ENCODE measurements around the gene SEMA5A. TPM values are rescaled to one million over a fixed set of nuclear protein-coding genes. Genes with fewer than 3 reads are reported as not detected.

SEMA5A gene
- total and polyA plus RNA-seq, 2 of the 13 experiments (the other 11 are each of a cell fraction or from before 2014, with no cell fraction given), result 0.01 TPM; not detected in 1

GRCh38 chr5:9588254-9588653, 42.4 kb upstream of the SEMA5A start:
- Histone ChIP-seq H3K9me3 (ENCODE audit: low read length) (no peaks in the 10 kb centered on the region), H3K27me3 (ENCODE audit: control insufficient read depth in 1 of 2, insufficient read depth in 2 of 2, low read length in 2 of 2) (no peaks in the 10 kb centered on the region), H3K79me2 (ENCODE audit: insufficient read depth, low read length) (no peaks in the 10 kb centered on the region), H3K4me2 (ENCODE audit: low read depth, low read length) (no peak overlapping the region), H3K4me3 (replicated peaks in 1 of 3; ENCODE audit: insufficient read depth in 1 of 3, low read depth in 2 of 3, low read length in 3 of 3) (no peak overlapping the region), H3K4me1 (ENCODE audit: insufficient read depth, low read length) (no peaks in the 10 kb centered on the region), H2AFZ (ENCODE audit: low read length) (no peak overlapping the region), H3K36me3 (replicated peaks in 1 of 2; ENCODE audit: control insufficient read depth in 1 of 2, insufficient read depth in 2 of 2, low read length in 2 of 2) (no peaks in the 10 kb centered on the region), H3K9ac (ENCODE audit: insufficient read depth, low read depth, low read length) (no peak overlapping the region), H3K27ac (ENCODE audit: extremely low read length, insufficient read depth, low read length) (no peak overlapping the region), H4K20me1 (ENCODE audit: insufficient read depth, low read length) (no peaks in the 10 kb centered on the region)
- DNase-seq (ENCODE audit: low spot score), result no peak
- WGBS (ENCODE audit: low lambda C conversion rate), result 0% methylated on average over 5 of the region's 6 CpGs
- no peak for ATAC-seq
- no TSS peak for BruUV-seq (replicated peaks)
- no peak for TF ChIP-seq ZNF317 (CRISPR knock-in tag; IDR thresholded peaks at IDR 0.05)
- intact Hi-C loops (cut with micrococcal nuclease; ENCODE audit: unreplicated experiment) (no loop called here), in situ Hi-C loops (cut with HindIII; ENCODE audit: extremely low pct_ligation_motif_present, low pct_unique_long_range_greater_than_20kb) (no loop called here)
- no peak for FAIRE-seq
- ChIA-PET CTCF (ENCODE audit: low intra/inter-chr PET ratio, low total read pairs) (no interaction called here), POLR2A (no interaction called here)

DNA sequence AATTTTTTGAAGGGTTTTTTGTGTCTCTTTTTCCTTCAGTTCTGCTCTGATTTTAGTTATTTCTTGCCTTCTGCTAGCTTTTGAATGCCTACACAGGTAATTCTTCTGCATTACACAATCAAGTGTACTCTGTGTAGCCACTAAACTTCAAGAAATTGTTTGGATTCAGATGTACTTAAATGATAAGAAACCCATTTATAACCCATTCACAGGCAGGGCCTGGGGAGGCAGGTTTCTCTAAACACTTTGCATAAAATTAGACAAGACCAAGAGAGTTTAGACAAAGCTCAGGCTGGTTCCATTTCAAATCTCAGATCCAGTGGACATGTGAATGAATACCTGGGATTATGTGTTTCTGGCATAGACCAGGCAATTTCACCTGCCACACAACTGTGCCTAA, 41.3 kb upstream of the SEMA5A start:
- no TSS peak for BruUV-seq (replicated peaks)
- no peak overlapping the region for H2AFZ ChIP-seq (ENCODE audit: low read length)
- no peaks in the 10 kb centered on the region for H3K36me3 ChIP-seq (replicated peaks in 1 of 2; ENCODE audit: control insufficient read depth in 1 of 2, insufficient read depth in 2 of 2, low read length in 2 of 2)
- FAIRE-seq (no peak), ATAC-seq (no peak), DNase-seq (ENCODE audit: low spot score) (no peak)
- no peaks in the 10 kb centered on the region for H3K9me3 ChIP-seq (ENCODE audit: low read length)
- POLR2A ChIA-PET, result no interaction called here
- no peaks in the 10 kb centered on the region for H4K20me1 ChIP-seq (ENCODE audit: insufficient read depth, low read length)
- H3K4me1 ChIP-seq (ENCODE audit: insufficient read depth, low read length), result no peaks in the 10 kb centered on the region
- in situ Hi-C loops (cut with HindIII; ENCODE audit: extremely low pct_ligation_motif_present, low pct_unique_long_range_greater_than_20kb) (no loop called here), intact Hi-C loops (cut with micrococcal nuclease; ENCODE audit: unreplicated experiment) (no loop called here)
- no peak overlapping the region for H3K4me2 ChIP-seq (ENCODE audit: low read depth, low read length)
- no peak overlapping the region for H3K4me3 ChIP-seq (replicated peaks in 1 of 3; ENCODE audit: insufficient read depth in 1 of 3, low read depth in 2 of 3, low read length in 3 of 3)
- no peak overlapping the region for H3K27ac ChIP-seq (ENCODE audit: extremely low read length, insufficient read depth, low read length)
- H3K9ac ChIP-seq (ENCODE audit: insufficient read depth, low read depth, low read length), result no peak overlapping the region
- no peaks in the 10 kb centered on the region for H3K79me2 ChIP-seq (ENCODE audit: insufficient read depth, low read length)
- H3K27me3 ChIP-seq (ENCODE audit: control insufficient read depth in 1 of 2, insufficient read depth in 2 of 2, low read length in 2 of 2), result no peaks in the 10 kb centered on the region
- CTCF ChIA-PET (ENCODE audit: low intra/inter-chr PET ratio, low total read pairs), result no interaction called here
- TF ChIP-seq PBX2 (CRISPR knock-in tag; IDR thresholded peaks at IDR 0.05) (no peak), ZNF354B (CRISPR knock-in tag; IDR thresholded peaks at IDR 0.05) (no peak), ERF (CRISPR knock-in tag; IDR thresholded peaks at IDR 0.05) (no peak), ZNF598 (CRISPR knock-in tag; IDR thresholded peaks at IDR 0.05; ENCODE audit: borderline replicate concordance) (no peak), ZNF546 (CRISPR knock-in tag; conservative IDR thresholded peaks at IDR 0.05) (no peak), MLXIP (CRISPR knock-in tag; IDR thresholded peaks at IDR 0.05; ENCODE audit: borderline replicate concordance) (no peak), BRF2 (CRISPR knock-in tag; IDR thresholded peaks at IDR 0.05) (no peak), GPN1 (CRISPR knock-in tag; IDR thresholded peaks at IDR 0.05; ENCODE audit: borderline replicate concordance) (no peak), ZNF567 (CRISPR knock-in tag; IDR thresholded peaks at IDR 0.05; ENCODE audit: borderline replicate concordance) (no peak), CC2D1A (CRISPR knock-in tag; IDR thresholded peaks at IDR 0.05) (no peak)
- TF ChIP-seq, protein P1, sequence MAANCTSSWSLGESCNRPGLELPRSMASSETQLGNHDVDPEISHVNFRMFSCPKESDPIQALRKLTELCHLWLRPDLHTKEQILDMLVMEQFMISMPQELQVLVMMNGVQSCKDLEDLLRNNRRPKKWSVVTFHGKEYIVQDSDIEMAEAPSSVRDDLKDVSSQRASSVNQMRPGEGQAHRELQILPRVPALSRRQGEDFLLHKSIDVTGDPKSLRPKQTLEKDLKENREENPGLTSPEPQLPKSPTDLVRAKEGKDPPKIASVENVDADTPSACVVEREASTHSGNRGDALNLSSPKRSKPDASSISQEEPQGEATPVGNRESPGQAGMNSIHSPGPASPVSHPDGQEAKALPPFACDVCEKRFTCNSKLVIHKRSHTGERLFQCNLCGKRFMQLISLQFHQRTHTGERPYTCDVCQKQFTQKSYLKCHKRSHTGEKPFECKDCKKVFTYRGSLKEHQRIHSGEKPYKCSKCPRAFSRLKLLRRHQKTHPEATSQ (CRISPR knock-in tag; IDR thresholded peaks at IDR 0.05; ENCODE audit: borderline replicate concordance), result no peak
